ENCODE results near the gene RCAN2. TPM values are rescaled to one million over a fixed set of nuclear protein-coding genes. Genes with fewer than 3 reads are reported as not detected.
"Not testable (repeated sequence)": the region's sequence is repeated elsewhere in the genome, so short reads cannot be mapped to it uniquely, and the experiment has no call there.

RCAN2 gene
- total RNA-seq, 1 donor from 2014 or later, result 6.7 TPM

GRCh38 chr6:46440641-46441040, 50.6 kb downstream of the RCAN2 start:
- no peak for DNase-seq (ENCODE audit: low spot score)

- DNase-seq (ENCODE audit: low spot score), result no peak
Measured at GRCh38 chr6:46440141-46440540, 51.1 kb downstream of the RCAN2 start.

GRCh38 chr6:46438245-46438644, 53.0 kb downstream of the RCAN2 start:
- no peak for DNase-seq (ENCODE audit: low spot score)

GRCh38 chr6:46437671-46438221, 53.5 kb downstream of the RCAN2 start:
- DNase-seq (ENCODE audit: low spot score), result no peak

- DNase-seq (ENCODE audit: low spot score), result no peak
Measured at GRCh38 chr6:46422619-46423018, 68.6 kb downstream of the RCAN2 start.

GRCh38 chr6:46421939-46422338, 69.3 kb downstream of the RCAN2 start:
- no peak for DNase-seq (ENCODE audit: low spot score)

- DNase-seq (ENCODE audit: low spot score), result no peak
Measured at GRCh38 chr6:46420921-46421638, 70.2 kb downstream of the RCAN2 start.

- no peak for DNase-seq (ENCODE audit: low spot score)
Measured at GRCh38 chr6:46419576-46420002, 71.7 kb downstream of the RCAN2 start.

GRCh38 chr6:46414398-46414797, 76.9 kb downstream of the RCAN2 start:
- DNase-seq (ENCODE audit: low spot score), result no peak

GRCh38 chr6:46412662-46413061, 78.6 kb downstream of the RCAN2 start:
- no peak for DNase-seq (ENCODE audit: low spot score)

- no peak for DNase-seq (ENCODE audit: low spot score)
Measured at GRCh38 chr6:46411456-46412197, 79.6 kb downstream of the RCAN2 start.

- DNase-seq (ENCODE audit: low spot score), result no peak
Measured at GRCh38 chr6:46410334-46410953, 80.8 kb downstream of the RCAN2 start.

- no peak for DNase-seq (ENCODE audit: low spot score)
Measured at GRCh38 chr6:46407776-46408530, 83.3 kb downstream of the RCAN2 start.

GRCh38 chr6:46407246-46407645, 84.0 kb downstream of the RCAN2 start:
- no peak for DNase-seq (ENCODE audit: low spot score)

GRCh38 chr6:46405620-46406180, 85.5 kb downstream of the RCAN2 start:
- not testable (repeated sequence) for DNase-seq (ENCODE audit: low spot score)

- DNase-seq (ENCODE audit: low spot score), result no peak
Measured at GRCh38 chr6:46400898-46401297, 90.4 kb downstream of the RCAN2 start.

- DNase-seq (ENCODE audit: low spot score), result no peak
Measured at GRCh38 chr6:46395530-46395929, 95.7 kb downstream of the RCAN2 start.

GRCh38 chr6:46393940-46394337, 97.3 kb downstream of the RCAN2 start:
- no peak for DNase-seq (ENCODE audit: low spot score)

GRCh38 chr6:46393161-46393939, 97.9 kb downstream of the RCAN2 start:
- no peak for DNase-seq (ENCODE audit: low spot score)

GRCh38 chr6:46392294-46392693, 99.0 kb downstream of the RCAN2 start:
- DNase-seq (ENCODE audit: low spot score), result no peak

Data from mesenteric fat pad (tissue), 1 donor.